ENCODE results near the gene LASP1. TPM values are rescaled to one million over a fixed set of nuclear protein-coding genes. Genes with fewer than 3 reads are reported as not detected.

LASP1 gene
- total and polyA plus RNA-seq, 2 of the 8 experiments (the other 6 are each of a cell fraction or from before 2014, with no cell fraction given) = 114 to 180 TPM

DNA sequence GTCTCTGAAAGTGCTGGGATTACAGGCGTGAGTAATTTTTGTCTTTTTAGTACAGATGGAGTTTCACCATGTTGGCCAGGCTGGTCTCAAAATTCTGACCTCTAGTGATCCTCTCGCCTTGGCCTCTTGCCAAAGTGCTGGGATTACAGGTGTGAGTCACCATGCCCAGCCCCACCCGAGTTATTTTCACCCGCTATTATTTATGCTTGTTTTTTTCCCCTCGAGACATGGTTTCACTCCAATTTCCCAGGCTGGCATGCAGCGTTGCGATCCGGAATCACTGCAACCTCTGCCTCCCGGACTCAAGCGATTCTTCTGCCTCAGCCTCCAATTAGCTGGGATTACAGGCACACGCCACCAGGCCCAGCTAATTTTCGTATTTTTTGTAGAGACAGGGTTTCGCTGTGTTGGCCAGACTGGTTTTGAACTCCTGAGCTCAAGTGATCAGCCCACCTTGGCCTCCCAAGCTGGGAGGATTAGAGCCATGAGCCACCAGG lies 25.5 kb upstream of the LASP1 start:
- H4K5ac ChIP-seq (ENCODE audit: insufficient read length, low read depth, low read length) = no peak overlapping the region
- peaks cover 12 to 28% (median 18%) of the 10 kb centered on the region in 4 experiments; a peak in 7 of 8 replicates for H3K36me3 ChIP-seq (ENCODE audit: control insufficient read depth in 2 of 4, insufficient read depth in 4 of 4, low read length in 3 of 4)
- FAIRE-seq (no peak), DNase-seq (ENCODE audit: low read depth in 1 of 2, low spot score in 2 of 2) (no peak)
- no peak overlapping the region for H2BK20ac ChIP-seq (ENCODE audit: low read length)
- H3K4ac ChIP-seq (replicated peaks; ENCODE audit: insufficient read length, low read depth, low read length) = no peak overlapping the region
- ChIA-PET CTCF (ENCODE audit: partially characterized antibody) (interaction anchor here (0.9 kb wide), 1 partner anchor 34 kb away, joined by 5 read pairs; no protein-coding TSS in a partner anchor), POLR2A (ENCODE audit: partially characterized antibody) (interaction anchor here (1.2 to 18.1 kb wide), 6 partner anchors 5 to 49 kb away, joined by 4 to 468 read pairs (median 256); partner anchors contain the start of genes CWC25, LASP1 and RPL23)
- no peak overlapping the region for H3K27ac ChIP-seq (ENCODE audit: low read depth, low read length)
- no peak overlapping the region for H2BK120ac ChIP-seq (replicated peaks; ENCODE audit: low read depth, low read length)
- H2BK15ac ChIP-seq (ENCODE audit: low read length) = no peak overlapping the region
- WGBS, 2 experiments (ENCODE audit: extremely low coverage in 1 of 2, insufficient coverage in 1 of 2, insufficient read length in 1 of 2, insufficient replicate concordance in 2 of 2, low coverage in 1 of 2, low lambda C conversion rate in 2 of 2, missing lambda C conversion rate in 1 of 2) = 85% methylated on average over 13 of the region's 13 CpGs; no CpG with 5 or more reads in 1 of the 2 experiments
- H3K4me3 ChIP-seq (ENCODE audit: extremely low read depth in 1 of 4, insufficient read depth in 2 of 4, low read depth in 3 of 4, low read length in 4 of 4) = no peak overlapping the region
- H3K79me2 ChIP-seq (ENCODE audit: control insufficient read depth in 1 of 2, insufficient read depth in 2 of 2, low read length in 2 of 2) = no peaks in the 10 kb centered on the region
- no peak overlapping the region for H4K91ac ChIP-seq (replicated peaks; ENCODE audit: insufficient read length, low read length)
- H4K8ac ChIP-seq (ENCODE audit: extremely low read depth, insufficient read depth, low read length) = no peak overlapping the region
- H3K56ac ChIP-seq (replicated peaks; ENCODE audit: insufficient read length, low read depth, low read length) = no peak overlapping the region
- no peaks in the 10 kb centered on the region for H3K79me1 ChIP-seq (ENCODE audit: low read depth, low read length)
- no peak overlapping the region for H3K4me2 ChIP-seq (ENCODE audit: insufficient read depth in 1 of 2, low read depth in 2 of 2, low read length in 2 of 2)
- H2BK5ac ChIP-seq (ENCODE audit: low read depth, low read length) = no peak overlapping the region
- no peak overlapping the region for H2AK5ac ChIP-seq (ENCODE audit: low read depth, low read length)
- H3K23ac ChIP-seq (ENCODE audit: insufficient read length) = no peak overlapping the region
- H3K27me3 ChIP-seq (replicated peaks in 1 of 4; ENCODE audit: control insufficient read depth in 3 of 4, extremely low read depth in 1 of 4, insufficient read depth in 3 of 4, low read length in 3 of 4) = no peaks in the 10 kb centered on the region
- H3K9me3 ChIP-seq (ENCODE audit: insufficient read depth in 2 of 2, low read depth in 1 of 2, low read length in 1 of 2) = no peaks in the 10 kb centered on the region
- H3K9ac ChIP-seq (replicated peaks in 1 of 4; ENCODE audit: extremely low read depth in 1 of 4, low read depth in 3 of 4, low read length in 3 of 4) = no peak overlapping the region
- no peak overlapping the region for H3K14ac ChIP-seq (ENCODE audit: insufficient read length)
- H3K23me2 ChIP-seq (ENCODE audit: low read depth, low read length) = no peaks in the 10 kb centered on the region
- H2BK12ac ChIP-seq (ENCODE audit: low read depth, low read length) = no peak overlapping the region
- H4K20me1 ChIP-seq (replicated peaks in 1 of 2; ENCODE audit: control insufficient read depth in 1 of 2, insufficient read depth in 2 of 2, low read length in 2 of 2) = peaks cover 0 to 4% of the 10 kb centered on the region in 2 experiments
- peaks cover 0 to 5% (median 2%) of the 10 kb centered on the region in 4 experiments; a peak in 2 of 7 replicates for H3K4me1 ChIP-seq (replicated peaks in 1 of 4; ENCODE audit: control insufficient read depth in 3 of 4, insufficient read depth in 4 of 4, low read length in 3 of 4)
- H2AFZ ChIP-seq (ENCODE audit: low read length) = no peak overlapping the region
- H3K18ac ChIP-seq (ENCODE audit: extremely low read depth, low read length) = no peak overlapping the region
- TF ChIP-seq CHD2 (IDR thresholded peaks at IDR 0.05; ENCODE audit: low read length) (no peak), EZH2 (IDR thresholded peaks at IDR 0.05; ENCODE audit: low read depth, low read length, severe bottlenecking) (no peak), JUN (IDR thresholded peaks at IDR 0.05; ENCODE audit: low read depth, low read length) (no peak), SIRT6 (IDR thresholded peaks at IDR 0.05; ENCODE audit: low read length) (no peak), YY1 (IDR thresholded peaks at IDR 0.05; ENCODE audit: low read depth, low read length) (no peak), POU5F1 (IDR thresholded peaks at IDR 0.05; ENCODE audit: low read depth, low read length) (no peak), TEAD4 (IDR thresholded peaks at IDR 0.05; ENCODE audit: low read depth, low read length) (no peak), KDM4A (IDR thresholded peaks at IDR 0.05; ENCODE audit: low read depth, low read length, severe bottlenecking) (no peak), CREB1 (IDR thresholded peaks at IDR 0.05) (no peak), ZNF274 (IDR thresholded peaks at IDR 0.05; ENCODE audit: borderline replicate concordance, extremely low read depth, low read length) (no peak)
- TF ChIP-seq, protein P1, sequence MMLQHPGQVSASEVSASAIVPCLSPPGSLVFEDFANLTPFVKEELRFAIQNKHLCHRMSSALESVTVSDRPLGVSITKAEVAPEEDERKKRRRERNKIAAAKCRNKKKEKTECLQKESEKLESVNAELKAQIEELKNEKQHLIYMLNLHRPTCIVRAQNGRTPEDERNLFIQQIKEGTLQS (IDR thresholded peaks at IDR 0.05; ENCODE audit: insufficient read depth, low read depth, low read length) = no peak

All from H1 (cell line).